ENCODE data around the gene TBCK.

GRCh38 chr4:105994841-105995501, 321.0 kb downstream of the TBCK start:
- TF ChIP-seq POLR2A (IDR thresholded peaks at IDR 0.05; ENCODE audit: low read depth): no peak
- TF ChIP-seq CTCF (IDR thresholded peaks at IDR 0.05): no peak
- no peak for TF ChIP-seq EP300 (IDR thresholded peaks at IDR 0.05)
